Activated T-helper 2 cell treated with anti-CD3 and anti-CD28 coated beads, Interferon-gamma antibody, Interleukin-2, Interleukin-4, amounts not matched to agents 10 μg/mL and 5 μg/mL and 100 μg/mL, durations not matched to agents 14 hours and 24 hours and 36 hours (primary cell): ENCODE measurements around the gene ZSCAN22. TPM values are rescaled to one million over a fixed set of nuclear protein-coding genes. Genes with fewer than 3 reads are reported as not detected.
"Not testable (repeated sequence)": the region's sequence is repeated elsewhere in the genome, so short reads cannot be mapped to it uniquely, and the experiment has no call there.

Source experiments
- DNase-seq: peaks from one replicate; pipeline ENCODE4 v3.0.0; 2021; ENCODE audit warnings: low spot score
- H3K27ac Mint-ChIP-seq: one replicate; pipeline ENCODE4 v1.8.0; 2021; ENCODE audit warnings: mixed read lengths
- H3K27me3 Mint-ChIP-seq: one replicate; pipeline ENCODE4 v1.8.0; 2021; ENCODE audit warnings: low read depth, mixed read lengths
- H3K36me3 Mint-ChIP-seq: one replicate; pipeline ENCODE4 v1.8.0; 2021; ENCODE audit warnings: low read depth, mixed read lengths
- H3K4me1 Mint-ChIP-seq: one replicate; pipeline ENCODE4 v1.8.0; 2021; ENCODE audit warnings: low read depth, mixed read lengths
- H3K4me3 Mint-ChIP-seq: one replicate; pipeline ENCODE4 v1.8.0; 2021; ENCODE audit warnings: low read depth, mild to moderate bottlenecking, moderate library complexity, mixed read lengths
- H3K9me3 Mint-ChIP-seq: one replicate; pipeline ENCODE4 v1.8.0; 2021; ENCODE audit warnings: mixed read lengths
- intact Hi-C: fragments of 100-400 bp; cut with micrococcal nuclease; formaldehyde crosslinking; loops from one replicate; pipeline ENCODE4 v1.15.1; 2023
- total RNA-seq: library from RNA; stranded (reverse); gene quantifications from 2 replicates; pipeline ENCODE4 v1.2.3, GENCODE V29; 2022

ZSCAN22 gene
- total RNA-seq, 1 donor from 2014 or later, result 4.9 TPM

GRCh38 chr19:58304255-58304654 lies 22.5 kb upstream of the ZSCAN22 start:
- intact Hi-C loops, result loop anchor here (2.0 kb wide), 4 partner anchors 75 to 121 kb away; partner anchors contain the start of genes ZNF274, ZNF544, ZNF584 and ZNF837
- peaks cover 34% of the 10 kb centered on the region for H3K4me1 Mint-ChIP-seq
- peaks cover 23% of the 10 kb centered on the region for H3K9me3 Mint-ChIP-seq
- H3K27me3 Mint-ChIP-seq, result no peaks in the 10 kb centered on the region
- DNase-seq, result no peak
- H3K4me3 Mint-ChIP-seq, result peak overlapping the region; percentile 98
- H3K27ac Mint-ChIP-seq, result peak overlapping the region; percentile 97
- peaks cover 85% of the 10 kb centered on the region for H3K36me3 Mint-ChIP-seq

- Mint-ChIP-seq H3K4me1 (peaks cover 37% of the 10 kb centered on the region), H3K36me3 (peaks cover 85% of the 10 kb centered on the region), H3K9me3 (peaks cover 25% of the 10 kb centered on the region), H3K27me3 (no peaks in the 10 kb centered on the region), H3K27ac (peak overlapping the region; percentile 97), H3K4me3 (peak overlapping the region; percentile 98)
- intact Hi-C loops, result loop anchor here (1.0 to 5.0 kb wide), 7 partner anchors 22 to 122 kb away; partner anchors contain the start of genes ZNF274, ZNF544, ZNF584 and ZNF8
- DNase-seq, result no peak
Measured at GRCh38 chr19:58304748-58305064, 22.1 kb upstream of the ZSCAN22 start.

GRCh38 chr19:58305065-58305931 lies 21.5 kb upstream of the ZSCAN22 start, which contains the start of gene ERVK3-1:
TSS of gene ERVK3-1 (plus strand) at chr19:58305377. CDS start at chr19:58312169, 6,792 bp downstream.
- peaks cover 37% of the 10 kb centered on the region for H3K4me1 Mint-ChIP-seq
- peaks cover 24% of the 10 kb centered on the region for H3K9me3 Mint-ChIP-seq
- H3K4me3 Mint-ChIP-seq, result peak within 1 kb of the TSS; percentile 98
- H3K27me3 Mint-ChIP-seq, result no peaks in the 10 kb centered on the region
- intact Hi-C loops, result loop anchor here (1.0 to 5.0 kb wide), 7 partner anchors 21 to 122 kb away; partner anchors contain the start of genes ZNF274, ZNF544, ZNF584 and ZNF8
- DNase-seq, result peak; percentile 93
- H3K27ac Mint-ChIP-seq, result peak within 1 kb of the TSS; percentile 97
- H3K36me3 Mint-ChIP-seq, result peaks cover 85% of the 10 kb centered on the region

GRCh38 chr19:58305932-58306323 lies 20.9 kb upstream of the ZSCAN22 start:
- peaks cover 19% of the 10 kb centered on the region for H3K9me3 Mint-ChIP-seq
- H3K4me1 Mint-ChIP-seq, result peaks cover 37% of the 10 kb centered on the region
- H3K27me3 Mint-ChIP-seq, result no peaks in the 10 kb centered on the region
- intact Hi-C loops, result loop anchor here (1.0 to 5.0 kb wide), 7 partner anchors 20 to 123 kb away; partner anchors contain the start of genes ZNF274, ZNF544, ZNF584 and ZNF8
- no peak for DNase-seq
- peaks cover 85% of the 10 kb centered on the region for H3K36me3 Mint-ChIP-seq
- peak overlapping the region; percentile 97 for H3K27ac Mint-ChIP-seq
- peak overlapping the region; percentile 98 for H3K4me3 Mint-ChIP-seq

- Mint-ChIP-seq H3K27ac (no peak overlapping the region), H3K27me3 (no peaks in the 10 kb centered on the region), H3K4me3 (no peak overlapping the region), H3K4me1 (peaks cover 40% of the 10 kb centered on the region), H3K36me3 (peaks cover 86% of the 10 kb centered on the region), H3K9me3 (peaks cover 8% of the 10 kb centered on the region)
- DNase-seq, result no peak
- intact Hi-C loops, result loop anchor here (5.0 kb wide), 1 partner anchor 40 kb away; no protein-coding TSS in a partner anchor
Measured at GRCh38 chr19:58307736-58308135, 19.1 kb upstream of the ZSCAN22 start.

- H3K27ac Mint-ChIP-seq, intact Hi-C loops, DNase-seq, H3K9me3 Mint-ChIP-seq, H3K27me3 Mint-ChIP-seq, H3K4me3 Mint-ChIP-seq: not testable (repeated sequence)
- H3K4me1 Mint-ChIP-seq, result peaks cover 30% of the 10 kb centered on the region
- peaks cover 96% of the 10 kb centered on the region for H3K36me3 Mint-ChIP-seq
Measured at GRCh38 chr19:58310685-58311084, 16.1 kb upstream of the ZSCAN22 start.

- H3K36me3 Mint-ChIP-seq, result peaks cover 95% of the 10 kb centered on the region
- no peak overlapping the region for H3K4me3 Mint-ChIP-seq
- DNase-seq, result no peak
- no peaks in the 10 kb centered on the region for H3K27me3 Mint-ChIP-seq
- intact Hi-C loops, result no loop called here
- peaks cover 8% of the 10 kb centered on the region for H3K9me3 Mint-ChIP-seq
- no peak overlapping the region for H3K27ac Mint-ChIP-seq
- H3K4me1 Mint-ChIP-seq, result peaks cover 24% of the 10 kb centered on the region
Measured at GRCh38 chr19:58311345-58311865, 15.4 kb upstream of the ZSCAN22 start.

GRCh38 chr19:58315580-58315979 lies 11.2 kb upstream of the ZSCAN22 start:
- H3K4me3 Mint-ChIP-seq, result no peak overlapping the region
- H3K36me3 Mint-ChIP-seq, result peaks cover 60% of the 10 kb centered on the region
- H3K9me3 Mint-ChIP-seq, result no peaks in the 10 kb centered on the region
- DNase-seq, result no peak
- H3K27ac Mint-ChIP-seq, result no peak overlapping the region
- H3K27me3 Mint-ChIP-seq, result no peaks in the 10 kb centered on the region
- intact Hi-C loops, result no loop called here
- peaks cover 3% of the 10 kb centered on the region for H3K4me1 Mint-ChIP-seq

- no peak for DNase-seq
- H3K4me3 Mint-ChIP-seq, result no peak overlapping the region
- no peaks in the 10 kb centered on the region for H3K9me3 Mint-ChIP-seq
- no peaks in the 10 kb centered on the region for H3K27me3 Mint-ChIP-seq
- intact Hi-C loops, result no loop called here
- no peak overlapping the region for H3K27ac Mint-ChIP-seq
- H3K36me3 Mint-ChIP-seq, result peaks cover 41% of the 10 kb centered on the region
- no peaks in the 10 kb centered on the region for H3K4me1 Mint-ChIP-seq
Measured at GRCh38 chr19:58317476-58318072, 9.2 kb upstream of the ZSCAN22 start.

- Mint-ChIP-seq H3K4me3 (no peak overlapping the region), H3K36me3 (peaks cover 34% of the 10 kb centered on the region), H3K27me3 (no peaks in the 10 kb centered on the region), H3K4me1 (no peaks in the 10 kb centered on the region), H3K9me3 (no peaks in the 10 kb centered on the region), H3K27ac (no peak overlapping the region)
- no peak for DNase-seq
- intact Hi-C loops, result no loop called here
Measured at GRCh38 chr19:58318297-58318696, 8.5 kb upstream of the ZSCAN22 start.

- H3K9me3 Mint-ChIP-seq, result no peaks in the 10 kb centered on the region
- no peak overlapping the region for H3K27ac Mint-ChIP-seq
- peaks cover 25% of the 10 kb centered on the region for H3K36me3 Mint-ChIP-seq
- intact Hi-C loops, result no loop called here
- H3K4me1 Mint-ChIP-seq, result no peaks in the 10 kb centered on the region
- no peaks in the 10 kb centered on the region for H3K27me3 Mint-ChIP-seq
- H3K4me3 Mint-ChIP-seq, result no peak overlapping the region
- no peak for DNase-seq
Measured at GRCh38 chr19:58319241-58319640, 7.6 kb upstream of the ZSCAN22 start.

GRCh38 chr19:58325311-58326022 lies 1.3 kb upstream of the ZSCAN22 start:
- Mint-ChIP-seq H3K36me3 (no peaks in the 10 kb centered on the region), H3K27ac (no peak overlapping the region), H3K9me3 (no peaks in the 10 kb centered on the region), H3K27me3 (no peaks in the 10 kb centered on the region), H3K4me3 (no peak overlapping the region), H3K4me1 (peaks cover 2% of the 10 kb centered on the region)
- intact Hi-C loops, result loop anchor here (1.0 to 5.0 kb wide), 4 partner anchors 20 to 143 kb away; partner anchors contain the start of genes ERVK3-1 and ZNF837
- no peak for DNase-seq
